Activated T-helper 1 cell treated with Interleukin-2 at 50 U/mL for 16 hours (primary cell): Measurements from ENCODE around the gene GPR39.

ENCODE experiments used
- DNase-seq: peaks from one replicate; pipeline ENCODE4 v3.0.0-alpha.2; 2020; ENCODE audit warnings: low read depth

The GPR39 gene

GRCh38 chr2:132567682-132568081, 151.1 kb downstream of the GPR39 start:
- no peak for DNase-seq

- DNase-seq: no peak
Observed at GRCh38 chr2:132568656-132569055, 152.1 kb downstream of the GPR39 start.

- DNase-seq: no peak
Observed at GRCh38 chr2:132573444-132574007, 156.9 kb downstream of the GPR39 start.

GRCh38 chr2:132577686-132578085, 161.1 kb downstream of the GPR39 start:
- no peak for DNase-seq

GRCh38 chr2:132581591-132581990, 165.0 kb downstream of the GPR39 start:
- no peak for DNase-seq

GRCh38 chr2:132581991-132582738, 165.6 kb downstream of the GPR39 start:
- no peak for DNase-seq

- no peak for DNase-seq
Observed at GRCh38 chr2:132583666-132584360, 167.2 kb downstream of the GPR39 start.

GRCh38 chr2:132584976-132585817, 168.6 kb downstream of the GPR39 start:
- DNase-seq: no peak

- no peak for DNase-seq
Observed at GRCh38 chr2:132586101-132586511, 169.5 kb downstream of the GPR39 start.

GRCh38 chr2:132586835-132587234, 170.2 kb downstream of the GPR39 start:
- DNase-seq: no peak

- DNase-seq: no peak
Observed at GRCh38 chr2:132588576-132588975, 172.0 kb downstream of the GPR39 start.

GRCh38 chr2:132589111-132589830, 172.7 kb downstream of the GPR39 start:
- no peak for DNase-seq

- no peak for DNase-seq
Observed at GRCh38 chr2:132589966-132590365, 173.4 kb downstream of the GPR39 start.

- no peak for DNase-seq
Observed at GRCh38 chr2:132593171-132593570, 176.6 kb downstream of the GPR39 start.

GRCh38 chr2:132595186-132595585, 178.6 kb downstream of the GPR39 start:
- no peak for DNase-seq

- DNase-seq: no peak
Observed at GRCh38 chr2:132595693-132596092, 179.1 kb downstream of the GPR39 start.

GRCh38 chr2:132597166-132597565, 180.6 kb downstream of the GPR39 start:
- DNase-seq: no peak

GRCh38 chr2:132597831-132598230, 181.2 kb downstream of the GPR39 start:
- DNase-seq: no peak

GRCh38 chr2:132598536-132598935, 181.9 kb downstream of the GPR39 start:
- no peak for DNase-seq

GRCh38 chr2:132599556-132599955, 183.0 kb downstream of the GPR39 start:
- DNase-seq: no peak

- no peak for DNase-seq
Observed at GRCh38 chr2:132604561-132604960, 188.0 kb downstream of the GPR39 start.
